H9 (cell line): ENCODE data around the gene MYCBPAP. TPM values are rescaled to one million over a fixed set of nuclear protein-coding genes. Genes with fewer than 3 reads are reported as not detected.

ENCODE experiments used
- DNase-seq: peaks from one replicate; pipeline ENCODE4 v3.0.0-alpha.2; 2017
- H2AFZ ChIP-seq: one replicate; pipeline ENCODE4 v1.6.1; 2013; ENCODE audit warnings: mild to moderate bottlenecking, low read length, control low read depth, moderate library complexity
- H2AK5ac ChIP-seq: 2 replicates; pipeline ENCODE4 v1.6.1; 2013; ENCODE audit warnings: low read length, control low read depth, mixed read lengths; ENCODE audit not compliant: insufficient read length
- H2BK120ac ChIP-seq: one replicate; pipeline ENCODE4 v1.6.1; 2013; ENCODE audit warnings: low read depth, mild to moderate bottlenecking, low read length, control low read depth, inconsistent platforms; ENCODE audit not compliant: poor library complexity, severe bottlenecking
- H2BK12ac ChIP-seq: 2 replicates; pipeline ENCODE4 v1.6.1; 2013; ENCODE audit warnings: low read length, control low read depth, mixed read lengths, low read depth; ENCODE audit not compliant: insufficient read length
- H2BK15ac ChIP-seq: 2 replicates; pipeline ENCODE4 v1.6.1; 2013; ENCODE audit warnings: low read depth, low read length, control low read depth
- H2BK20ac ChIP-seq: one replicate; pipeline ENCODE4 v1.6.1; 2013; ENCODE audit warnings: low read depth, mild to moderate bottlenecking, low read length, control low read depth, inconsistent platforms; ENCODE audit not compliant: poor library complexity, severe bottlenecking
- H2BK5ac ChIP-seq: 2 replicates; pipeline ENCODE4 v1.6.1; 2013; ENCODE audit warnings: low read length, control low read depth, mixed read lengths; ENCODE audit not compliant: insufficient read length
- H3K14ac ChIP-seq: 2 replicates; pipeline ENCODE4 v1.6.1; 2013; ENCODE audit warnings: low read length, control low read depth; ENCODE audit not compliant: insufficient read depth
- H3K18ac ChIP-seq: 2 replicates; pipeline ENCODE4 v1.6.1; 2013; ENCODE audit warnings: low read depth, mild to moderate bottlenecking, mixed read lengths, low read length, control low read depth; ENCODE audit not compliant: insufficient read length
- H3K23ac ChIP-seq: 2 replicates; pipeline ENCODE4 v1.6.1; 2013; ENCODE audit warnings: low read length, control low read depth, mixed read lengths, low read depth; ENCODE audit not compliant: insufficient read length
- H3K23me2 ChIP-seq: 2 replicates; pipeline ENCODE4 v1.6.1; 2013; ENCODE audit warnings: low read depth, mild to moderate bottlenecking, mixed read lengths, low read length, control low read depth; ENCODE audit not compliant: insufficient read length, poor library complexity, severe bottlenecking
- H3K27ac ChIP-seq: 2 replicates; pipeline ENCODE4 v1.5.1; 2013; ENCODE audit warnings: low read length, control low read depth, mixed read lengths, low read depth; ENCODE audit not compliant: insufficient read length
- H3K27me3 ChIP-seq: 2 replicates; pipeline ENCODE4 v1.6.1; 2013; ENCODE audit warnings: low read length, control low read depth, inconsistent platforms; ENCODE audit not compliant: insufficient read depth
- H3K4ac ChIP-seq: 2 replicates; pipeline ENCODE4 v1.6.1; 2013; ENCODE audit warnings: low read depth, mild to moderate bottlenecking, control low read depth, inconsistent platforms, low read length, moderate library complexity
- H3K4me1 ChIP-seq: 2 replicates; pipeline ENCODE4 v1.6.1; 2013; ENCODE audit warnings: low read length, control low read depth, inconsistent platforms; ENCODE audit not compliant: insufficient read depth
- H3K4me2 ChIP-seq: 2 replicates; pipeline ENCODE4 v1.6.1; 2013; ENCODE audit warnings: low read length, control low read depth, mixed read lengths; ENCODE audit not compliant: insufficient read length, insufficient read depth
- H3K56ac ChIP-seq: 2 replicates; pipeline ENCODE4 v1.6.1; 2013; ENCODE audit warnings: low read depth, mild to moderate bottlenecking, mixed read lengths, low read length, control low read depth; ENCODE audit not compliant: insufficient read length
- H3K79me1 ChIP-seq: 2 replicates; pipeline ENCODE4 v1.6.1; 2013; ENCODE audit warnings: low read depth, mild to moderate bottlenecking, moderate library complexity, low read length, control low read depth, inconsistent platforms; ENCODE audit not compliant: insufficient read depth, poor library complexity, severe bottlenecking
- H3K79me2 ChIP-seq: 2 replicates; pipeline ENCODE4 v1.6.1; 2013; ENCODE audit warnings: low read length, control low read depth, inconsistent platforms; ENCODE audit not compliant: insufficient read depth
- H3K9ac ChIP-seq: 2 replicates; pipeline ENCODE4 v1.6.1; 2013; ENCODE audit warnings: low read length, control low read depth, mixed read lengths; ENCODE audit not compliant: insufficient read length; ENCODE audit errors: extremely low read depth
- H3K9me3 ChIP-seq: one replicate; pipeline ENCODE4 v1.6.1; 2013; ENCODE audit warnings: low read depth, low read length, inconsistent platforms; ENCODE audit not compliant: control insufficient read depth
- H3T11ph ChIP-seq: one replicate; pipeline ENCODE4 v1.6.1; 2013; ENCODE audit warnings: mild to moderate bottlenecking, low read length, control low read depth, inconsistent platforms
- H4K20me1 ChIP-seq: one replicate; pipeline ENCODE4 v1.6.1; 2013; ENCODE audit not compliant: control insufficient read depth, insufficient read length, insufficient read depth
- H4K5ac ChIP-seq: 2 replicates; pipeline ENCODE4 v1.6.1; 2013; ENCODE audit warnings: low read depth, mild to moderate bottlenecking, mixed read lengths, low read length, control low read depth; ENCODE audit not compliant: insufficient read length
- H4K8ac ChIP-seq: replicated peaks from 2 replicates; pipeline ENCODE4 v1.6.1; 2013; ENCODE audit warnings: low read length, control low read depth, mixed read lengths, low read depth; ENCODE audit not compliant: insufficient read length
- H4K91ac ChIP-seq: 2 replicates; pipeline ENCODE4 v1.6.1; 2013; ENCODE audit warnings: low read depth, mild to moderate bottlenecking, moderate library complexity, mixed read lengths, low read length, control low read depth; ENCODE audit not compliant: insufficient read length
- H3K27ac Mint-ChIP-seq, 3 experiments: 2 replicates in 2 of 3; 3 replicates in 1 of 3; pipeline ENCODE4 v1.8.0; 2020 to 2021; ENCODE audit warnings: mixed read lengths in 3 of 3, mild to moderate bottlenecking in 1 of 3, moderate library complexity in 1 of 3
- H3K27me3 Mint-ChIP-seq: 2 replicates; pipeline ENCODE4 v1.8.0; 2021; ENCODE audit warnings: low read depth, mild to moderate bottlenecking, moderate library complexity, mixed read lengths
- H3K36me3 Mint-ChIP-seq, 3 experiments: 2 replicates in 2 of 3; 3 replicates in 1 of 3; pipeline ENCODE4 v1.8.0; 2020 to 2021; ENCODE audit warnings: low read depth in 3 of 3, mixed read lengths in 3 of 3; ENCODE audit not compliant: insufficient read depth in 1 of 3
- H3K4me1 Mint-ChIP-seq, 2 experiments: 2 replicates each; pipeline ENCODE4 v1.8.0; 2020; ENCODE audit warnings: mixed read lengths in 2 of 2
- H3K4me3 Mint-ChIP-seq, 2 experiments: 2 replicates in 1 of 2; 3 replicates in 1 of 2; pipeline ENCODE4 v1.8.0; 2020 to 2021; ENCODE audit warnings: mild to moderate bottlenecking in 2 of 2, mixed read lengths in 2 of 2, moderate library complexity in 1 of 2
- H3K9me3 Mint-ChIP-seq, 2 experiments: 2 replicates in 1 of 2; 3 replicates in 1 of 2; pipeline ENCODE4 v1.8.0; 2020; ENCODE audit warnings: mild to moderate bottlenecking in 2 of 2, mixed read lengths in 2 of 2, moderate library complexity in 1 of 2
- CTCF ChIP-seq: fragments of 200-600 bp; sonication (generic); conservative IDR thresholded peaks from 3 replicates; pipeline ENCODE4 v1.8.0; 2021; ENCODE audit warnings: antibody characterized with exemption, mild to moderate bottlenecking
- WGBS: extraction: QIAGEN DNeasy Blood & Tissue Kit; methylation state at CpG from one replicate; pipeline ENCODE4 v1.1.7; 2013; ENCODE audit warnings: missing lambda C conversion rate, low lambda C conversion rate, mixed read lengths; ENCODE audit not compliant: insufficient read length; ENCODE audit errors: extremely low coverage; 5-methylcytosine and 5-hydroxymethylcytosine counted together
- total RNA-seq: library from RNA; stranded (reverse); gene quantifications from 2 replicates; pipeline ENCODE4 v1.2.1, GENCODE V29; 2021

The MYCBPAP gene
- total RNA-seq, 1 experiment from 2014 or later: 1.7 TPM

- no peaks in the 10 kb centered on the region for H3K79me2 ChIP-seq
- Mint-ChIP-seq H3K9me3 (no peaks in the 10 kb centered on the region), H3K27me3 (peaks cover 15% of the 10 kb centered on the region), H3K4me3 (no peak overlapping the region), H3K4me1 (peaks cover 8 to 19% of the 10 kb centered on the region in 2 experiments; a peak in 3 of 4 replicates), H3K36me3 (peaks cover 0 to 5% (median 2%) of the 10 kb centered on the region in 3 experiments; a peak in 2 of 7 replicates), H3K27ac (no peak overlapping the region)
- no peak overlapping the region for H2BK12ac ChIP-seq
- no peak overlapping the region for H2BK120ac ChIP-seq
- no peak overlapping the region for H2BK15ac ChIP-seq
- no peak overlapping the region for H3K18ac ChIP-seq
- no peaks in the 10 kb centered on the region for H3K9me3 ChIP-seq
- no peaks in the 10 kb centered on the region for H3K4me1 ChIP-seq
- H3K4ac ChIP-seq: no peak overlapping the region
- H3T11ph ChIP-seq: no peak overlapping the region
- no peak overlapping the region for H3K56ac ChIP-seq
- H3K27me3 ChIP-seq: no peaks in the 10 kb centered on the region; the same call in 1 of the 2 replicates
- no peak overlapping the region for H3K14ac ChIP-seq
- no peak overlapping the region for H3K23ac ChIP-seq
- H3K79me1 ChIP-seq: no peaks in the 10 kb centered on the region
- no peak overlapping the region for H4K91ac ChIP-seq
- H3K23me2 ChIP-seq: no peaks in the 10 kb centered on the region
- H2AK5ac ChIP-seq: no peak overlapping the region
- no peak overlapping the region for H4K8ac ChIP-seq
- peak; percentile 68 for DNase-seq
- peak; percentile 49 for TF ChIP-seq CTCF
- no peak overlapping the region for H3K27ac ChIP-seq
- H2BK20ac ChIP-seq: no peak overlapping the region
- H3K9ac ChIP-seq: no peak overlapping the region
- no peaks in the 10 kb centered on the region for H4K20me1 ChIP-seq
- H4K5ac ChIP-seq: no peak overlapping the region
- no peak overlapping the region for H3K4me2 ChIP-seq
- H2BK5ac ChIP-seq: no peak overlapping the region
- WGBS: no CpG with 5 or more reads among the region's 33 CpGs
- no peak overlapping the region for H2AFZ ChIP-seq
Observed at GRCh38 chr17:50575581-50576210, 67.5 kb downstream of the MYCBPAP start.
